DOHH2 (cell line): Measurements from ENCODE around the gene ARHGAP8.

Source experiments
- H3F3A ChIP-seq: fragments of 200-600 bp; sonication (generic), shearing (Covaris generic); 2 replicates; pipeline ENCODE4 v1.6.0; 2016; ENCODE audit warnings: antibody characterized with exemption, mild to moderate bottlenecking; ENCODE audit not compliant: control insufficient read depth, insufficient read depth
- H3K27ac ChIP-seq: fragments of 200-600 bp; sonication (generic); 2 replicates; pipeline ENCODE4 v1.5.1; 2014; ENCODE audit warnings: low read depth, mild to moderate bottlenecking, low read length, moderate library complexity
- H3K27me3 ChIP-seq: fragments of 200-600 bp; sonication (generic); 2 replicates; pipeline ENCODE4 v1.6.1; 2014; ENCODE audit warnings: mild to moderate bottlenecking, low read length, mixed read lengths; ENCODE audit not compliant: control insufficient read depth
- H3K36me3 ChIP-seq: fragments of 200-600 bp; sonication (generic); 2 replicates; pipeline ENCODE4 v1.6.1; 2014; ENCODE audit warnings: mild to moderate bottlenecking, low read length, moderate library complexity, mixed read lengths; ENCODE audit not compliant: control insufficient read depth
- H3K4me1 ChIP-seq: fragments of 200-600 bp; sonication (generic); 2 replicates; pipeline ENCODE4 v1.6.1; 2014; ENCODE audit warnings: mild to moderate bottlenecking, low read length, mixed read lengths; ENCODE audit not compliant: control insufficient read depth
- H3K4me2 ChIP-seq: fragments of 200-600 bp; sonication (generic); 2 replicates; pipeline ENCODE4 v1.6.0; 2014; ENCODE audit warnings: mild to moderate bottlenecking, low read length, moderate library complexity
- H3K4me3 ChIP-seq: fragments of 200-600 bp; sonication (generic); 2 replicates; pipeline ENCODE4 v1.5.1; 2014; ENCODE audit warnings: mild to moderate bottlenecking, low read length, mixed read lengths
- H3K79me2 ChIP-seq: fragments of 200-600 bp; sonication (generic); 2 replicates; pipeline ENCODE4 v1.6.1; 2014; ENCODE audit warnings: mild to moderate bottlenecking, low read length, mixed read lengths; ENCODE audit not compliant: control insufficient read depth
- H3K9me2 ChIP-seq: fragments of 200-600 bp; sonication (generic); replicated peaks from 2 replicates; pipeline ENCODE4 v1.6.1; 2014; ENCODE audit warnings: mild to moderate bottlenecking, low read length, mixed read lengths; ENCODE audit not compliant: control insufficient read depth
- H3K9me3 ChIP-seq: fragments of 200-600 bp; sonication (generic); 2 replicates; pipeline ENCODE4 v1.6.1; 2014; ENCODE audit warnings: antibody characterized with exemption, low read length, mixed read lengths; ENCODE audit not compliant: control insufficient read depth, insufficient read depth
- H4K20me1 ChIP-seq: fragments of 200-600 bp; sonication (generic); 2 replicates; pipeline ENCODE4 v1.6.0; 2014; ENCODE audit warnings: low read depth, mild to moderate bottlenecking, antibody characterized with exemption, low read length, moderate library complexity; ENCODE audit not compliant: control insufficient read depth, insufficient read depth
- CTCF ChIP-seq: fragments of 200-600 bp; sonication (generic); IDR thresholded peaks from one replicate; pipeline ENCODE4 v1.5.1; 2014; ENCODE audit warnings: antibody characterized with exemption, mild to moderate bottlenecking, low read depth, low read length; ENCODE audit not compliant: poor library complexity, severe bottlenecking
- EZH2phosphoT487 ChIP-seq: fragments of 200-600 bp; sonication (generic); IDR thresholded peaks from 2 replicates; pipeline ENCODE4 v1.6.1; 2017; ENCODE audit warnings: borderline replicate concordance, mild to moderate bottlenecking, antibody characterized with exemption, low read length, moderate library complexity, mixed read lengths

ARHGAP8 gene

DNA sequence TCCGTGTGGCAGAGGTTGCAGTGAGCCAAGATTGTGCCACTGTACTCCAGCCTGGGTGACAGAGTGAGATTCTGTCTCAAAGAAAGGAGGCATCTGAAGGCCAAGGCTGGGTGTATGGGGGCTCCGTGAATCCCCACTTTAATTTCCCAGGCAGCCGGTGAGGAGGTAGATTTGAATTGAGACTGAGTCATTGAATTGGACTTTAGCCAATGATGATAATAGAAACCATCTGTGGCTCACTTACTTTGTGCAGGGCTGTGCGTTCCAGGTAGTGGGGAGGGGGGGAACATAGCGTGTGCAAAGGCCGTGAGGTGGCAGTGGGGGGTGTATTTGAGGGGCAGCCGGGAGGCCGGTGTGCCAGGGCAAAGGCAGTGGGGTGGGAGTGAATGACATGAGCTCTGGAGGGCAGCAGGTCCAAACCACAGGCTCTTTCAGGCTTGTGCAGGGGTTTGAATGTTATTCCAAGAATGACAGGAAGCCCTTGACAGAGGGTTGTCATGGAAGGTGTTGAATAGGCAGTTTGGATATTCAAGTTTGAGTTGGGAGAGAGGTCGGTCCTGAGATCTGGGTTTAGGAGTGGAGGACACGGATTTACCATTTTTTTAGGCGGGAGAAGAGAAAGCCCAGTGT lies 6.1 kb downstream of the ARHGAP8 start:
- H3K36me3 ChIP-seq = no peaks in the 10 kb centered on the region
- H3K9me2 ChIP-seq = no peaks in the 10 kb centered on the region
- H3F3A ChIP-seq = no peaks in the 10 kb centered on the region
- no peak overlapping the region for H3K4me2 ChIP-seq
- H3K4me1 ChIP-seq = no peaks in the 10 kb centered on the region
- no peaks in the 10 kb centered on the region for H3K27me3 ChIP-seq
- no peaks in the 10 kb centered on the region for H3K9me3 ChIP-seq
- no peak for TF ChIP-seq CTCF
- no peak for TF ChIP-seq EZH2phosphoT487
- no peaks in the 10 kb centered on the region for H3K79me2 ChIP-seq
- no peak overlapping the region for H3K27ac ChIP-seq
- no peaks in the 10 kb centered on the region for H4K20me1 ChIP-seq
- H3K4me3 ChIP-seq = no peak overlapping the region

DNA sequence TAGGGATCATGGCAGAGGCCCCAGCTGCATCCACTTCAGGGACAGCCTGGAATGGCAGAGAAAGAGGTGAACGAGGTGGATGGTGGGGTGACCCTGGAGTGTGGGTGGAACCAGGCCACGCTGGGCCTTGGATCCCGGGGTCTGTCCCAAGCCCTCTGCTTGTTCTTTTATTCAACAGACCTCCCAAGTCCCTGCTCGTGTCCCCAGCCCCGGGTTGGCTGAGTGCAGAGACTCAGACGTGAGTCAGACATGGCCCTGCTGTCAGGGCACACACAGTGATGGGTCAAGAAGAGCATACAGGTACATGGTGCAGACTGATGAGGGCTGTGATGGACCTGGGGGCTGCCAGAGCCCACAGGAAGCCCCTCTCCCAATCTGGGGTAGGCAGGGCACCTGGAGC lies 6.6 kb downstream of the ARHGAP8 start:
- H3K27ac ChIP-seq = no peak overlapping the region
- H3K4me1 ChIP-seq = no peaks in the 10 kb centered on the region
- H3K9me2 ChIP-seq = no peaks in the 10 kb centered on the region

GRCh38 chr22:44759430-44760310 lies 7.3 kb downstream of the ARHGAP8 start:
- Histone ChIP-seq H3K27me3 (no peaks in the 10 kb centered on the region), H4K20me1 (no peaks in the 10 kb centered on the region), H3K4me3 (no peak overlapping the region), H3K4me2 (no peak overlapping the region), H3K9me3 (no peaks in the 10 kb centered on the region), H3K79me2 (no peaks in the 10 kb centered on the region), H3K4me1 (no peaks in the 10 kb centered on the region), H3K36me3 (no peaks in the 10 kb centered on the region), H3K27ac (no peak overlapping the region), H3K9me2 (no peaks in the 10 kb centered on the region), H3F3A (no peaks in the 10 kb centered on the region)
- TF ChIP-seq EZH2phosphoT487 = no peak

More for the DNA sequence above, 6.6 kb downstream of the ARHGAP8 start:
- no peaks in the 10 kb centered on the region for H4K20me1 ChIP-seq
- no peaks in the 10 kb centered on the region for H3K79me2 ChIP-seq
- no peaks in the 10 kb centered on the region for H3K9me3 ChIP-seq
- H3K36me3 ChIP-seq = no peaks in the 10 kb centered on the region
- H3K4me2 ChIP-seq = no peak overlapping the region
- H3K4me3 ChIP-seq = no peak overlapping the region
- no peaks in the 10 kb centered on the region for H3F3A ChIP-seq
- TF ChIP-seq CTCF = no peak
- no peak for TF ChIP-seq EZH2phosphoT487
- no peaks in the 10 kb centered on the region for H3K27me3 ChIP-seq

- H3F3A ChIP-seq = no peaks in the 10 kb centered on the region
- H3K4me2 ChIP-seq = no peak overlapping the region
- no peaks in the 10 kb centered on the region for H3K4me1 ChIP-seq
- no peaks in the 10 kb centered on the region for H3K9me3 ChIP-seq
- no peaks in the 10 kb centered on the region for H4K20me1 ChIP-seq
- H3K4me3 ChIP-seq = no peak overlapping the region
- H3K27me3 ChIP-seq = no peaks in the 10 kb centered on the region
- no peaks in the 10 kb centered on the region for H3K79me2 ChIP-seq
- H3K9me2 ChIP-seq = no peaks in the 10 kb centered on the region
- TF ChIP-seq EZH2phosphoT487 (no peak), CTCF (no peak)
- H3K27ac ChIP-seq = no peak overlapping the region
- no peaks in the 10 kb centered on the region for H3K36me3 ChIP-seq
Measured at GRCh38 chr22:44760476-44760875, 8.1 kb downstream of the ARHGAP8 start.
